ENCODE data around the gene ACO2. TPM values are rescaled to one million over a fixed set of nuclear protein-coding genes. Genes with fewer than 3 reads are reported as not detected.

The ACO2 gene
- total RNA-seq, 1 experiment from 2014 or later: 71.5 TPM

- ATAC-seq: no peak
- H3K36me3 ChIP-seq (ENCODE audit: control insufficient read depth, insufficient read depth, low read length): no peaks in the 10 kb centered on the region; the same call in 1 of the 2 replicates
- no peak overlapping the region for H3K4me3 ChIP-seq (ENCODE audit: low read depth in 2 of 2, low read length in 2 of 2)
- H3K9me3 ChIP-seq (ENCODE audit: control insufficient read depth, insufficient read depth, low read depth, low read length): no peaks in the 10 kb centered on the region
- ChIA-PET CTCF (interaction anchor here (0.6 to 0.7 kb wide), 2 partner anchors 113 to 233 kb away, joined by 3 to 8 read pairs; no protein-coding TSS in a partner anchor), POLR2A (interaction anchor here (0.7 kb wide), 2 partner anchors 19 to 323 kb away, joined by 17 to 22 read pairs; no protein-coding TSS in a partner anchor)
- TF ChIP-seq REST (IDR thresholded peaks at IDR 0.05; ENCODE audit: insufficient read depth in 1 of 2, low read depth in 2 of 2, low read length in 1 of 2) (no peak), CTCF (IDR thresholded peaks at IDR 0.05) (no peak), POLR2AphosphoS5 (IDR thresholded peaks at IDR 0.05; ENCODE audit: low read depth, low read length) (no peak), TCF7L2 (IDR thresholded peaks at IDR 0.05; ENCODE audit: low read depth, low read length) (no peak), SIN3A (IDR thresholded peaks at IDR 0.05; ENCODE audit: borderline replicate concordance, insufficient read depth, low read depth, low read length) (no peak)
- H3K27ac ChIP-seq (ENCODE audit: low read length): no peak overlapping the region
- H3K27me3 ChIP-seq (ENCODE audit: control insufficient read depth, insufficient read depth, low read length): no peaks in the 10 kb centered on the region
- no peak for DNase-seq (ENCODE audit: low read depth, low spot score)
- BruUV-seq (replicated peaks): TSS peak; percentile 62
- peaks cover 23% of the 10 kb centered on the region for H3K4me1 ChIP-seq (ENCODE audit: control insufficient read depth, insufficient read depth, low read length)
- in situ Hi-C loops (cut with HindIII; ENCODE audit: low pct_unique_long_range_greater_than_20kb, low sequenced_read_pairs): no loop called here
- intact Hi-C loops (cut with micrococcal nuclease; ENCODE audit: unreplicated experiment): no loop called here
These were observed 52.2 kb downstream of the ACO2 start for GRCh38 chr22:41521126-41521525.

GRCh38 chr22:41522813-41523212, 53.9 kb downstream of the ACO2 start:
- H3K36me3 ChIP-seq (ENCODE audit: control insufficient read depth, insufficient read depth, low read length): no peaks in the 10 kb centered on the region; the same call in 1 of the 2 replicates
- no peaks in the 10 kb centered on the region for H3K9me3 ChIP-seq (ENCODE audit: control insufficient read depth, insufficient read depth, low read depth, low read length)
- ChIA-PET CTCF (no interaction called here), POLR2A (interaction anchor here (0.6 kb wide), 1 partner anchor 100 kb away, joined by 4 read pairs; no protein-coding TSS in a partner anchor)
- no peak for TF ChIP-seq TCF7L2 (IDR thresholded peaks at IDR 0.05; ENCODE audit: low read depth, low read length)
- TF ChIP-seq SIN3A (IDR thresholded peaks at IDR 0.05; ENCODE audit: borderline replicate concordance, insufficient read depth, low read depth, low read length): no peak
- no peak for TF ChIP-seq CTCF (IDR thresholded peaks at IDR 0.05)
- no peak; the same call in 1 of the 2 replicates for TF ChIP-seq POLR2AphosphoS5 (IDR thresholded peaks at IDR 0.05; ENCODE audit: low read depth, low read length)
- no peak for TF ChIP-seq REST (IDR thresholded peaks at IDR 0.05; ENCODE audit: insufficient read depth in 1 of 2, low read depth in 2 of 2, low read length in 1 of 2)
- DNase-seq (ENCODE audit: low read depth, low spot score) (no peak), ATAC-seq (no peak)
- H3K4me3 ChIP-seq (ENCODE audit: low read depth in 2 of 2, low read length in 2 of 2): no peak overlapping the region
- peak overlapping the region; percentile 29; the same call in 1 of the 2 replicates for H3K27ac ChIP-seq (ENCODE audit: low read length)
- no TSS peak for BruUV-seq (replicated peaks)
- in situ Hi-C loops (cut with HindIII; ENCODE audit: low pct_unique_long_range_greater_than_20kb, low sequenced_read_pairs) (no loop called here), intact Hi-C loops (cut with micrococcal nuclease; ENCODE audit: unreplicated experiment) (no loop called here)
- peaks cover 34% of the 10 kb centered on the region for H3K4me1 ChIP-seq (ENCODE audit: control insufficient read depth, insufficient read depth, low read length)
- H3K27me3 ChIP-seq (ENCODE audit: control insufficient read depth, insufficient read depth, low read length): no peaks in the 10 kb centered on the region
